ENCODE data around the gene SLX4IP. TPM values are rescaled to one million over a fixed set of nuclear protein-coding genes. Genes with fewer than 3 reads are reported as not detected.

The SLX4IP gene
- total RNA-seq, 1 experiment from 2014 or later, result 11.1 TPM

DNA sequence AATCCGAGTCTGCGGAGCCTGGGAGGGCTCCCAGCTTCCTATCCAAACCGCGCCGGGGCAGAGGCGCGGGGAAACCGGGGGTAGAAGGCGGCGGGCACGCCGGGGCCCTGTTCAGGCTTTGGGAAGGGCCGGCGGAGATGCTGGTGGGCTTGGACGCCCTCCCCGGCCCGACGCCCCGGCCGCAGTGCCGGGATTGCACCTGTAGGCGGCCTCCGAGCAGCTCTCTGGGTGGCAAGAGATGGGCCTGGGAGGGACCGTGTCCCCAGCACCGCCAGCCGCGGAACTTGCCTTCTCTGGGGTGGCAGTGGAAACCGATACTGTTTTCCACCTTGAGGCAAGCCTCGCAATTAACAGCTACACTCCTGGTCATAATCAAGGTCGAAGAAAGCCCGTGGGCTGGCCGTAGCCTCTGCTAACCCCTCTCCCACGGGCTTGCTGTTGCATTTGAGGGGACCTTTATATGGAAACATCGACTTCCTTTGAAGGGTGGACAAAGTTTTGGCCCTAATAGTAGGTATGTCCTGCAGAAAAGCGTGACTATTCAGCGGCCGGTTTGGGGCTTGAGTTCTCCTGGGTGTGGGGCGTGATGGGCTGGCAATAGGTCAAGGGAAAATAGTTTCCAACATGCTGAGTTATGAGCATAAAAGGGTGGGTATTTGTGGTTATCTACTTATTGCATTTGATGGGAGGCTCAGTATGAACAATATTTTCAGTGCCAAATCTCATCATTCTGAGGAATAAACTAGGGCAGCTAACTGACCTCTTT is 239.8 kb downstream of the SLX4IP start:
- H3K9me2 ChIP-seq (ENCODE audit: insufficient read depth), result no peaks in the 10 kb centered on the region
- RAD21 ChIA-PET (ENCODE audit: low non-redundant PET in 1 of 2, low total read pairs in 2 of 2, uncharacterized antibody in 2 of 2, unreplicated experiment in 2 of 2), result interaction anchor here (0.6 to 1.5 kb wide), 2 partner anchors 340 to 599 kb away, joined by 3 read pairs; no protein-coding TSS in a partner anchor
- intact Hi-C loops (cut with micrococcal nuclease), result loop anchor here (1.0 to 10.0 kb wide), 8 partner anchors 123 to 867 kb away; partner anchors contain the start of genes MKKS and SLX4IP
- DNase-seq (ENCODE audit: low read depth, low spot score), result peak; percentile 48
- H3K4me2 ChIP-seq (ENCODE audit: low read length), result peak overlapping the region; percentile 87
- peak overlapping the region; percentile 83 for H3K9ac ChIP-seq (ENCODE audit: low read length)
- peak; percentile 60 for ATAC-seq
- peaks cover 30% of the 10 kb centered on the region; the same call in 1 of the 2 replicates for H3K79me2 ChIP-seq (ENCODE audit: insufficient read depth, low read length)
- CTCF ChIA-PET, result interaction anchor here (1.1 to 2.5 kb wide), 5 partner anchors 8 to 869 kb away, joined by 3 to 9 read pairs (median 5); no protein-coding TSS in a partner anchor
- H3K36me3 ChIP-seq (ENCODE audit: control insufficient read depth in 1 of 2, insufficient read depth in 2 of 2, low read length in 2 of 2), result peaks cover 0 to 3% of the 10 kb centered on the region in 2 experiments; a peak in 1 of 4 replicates
- TF ChIP-seq ZFX (IDR thresholded peaks at IDR 0.05), result peak; percentile 60
- TF ChIP-seq YY1 (IDR thresholded peaks at IDR 0.05; ENCODE audit: extremely low read depth, insufficient replicate concordance, low read depth, low read length), result peak; percentile 5
- TF ChIP-seq, protein P1, sequence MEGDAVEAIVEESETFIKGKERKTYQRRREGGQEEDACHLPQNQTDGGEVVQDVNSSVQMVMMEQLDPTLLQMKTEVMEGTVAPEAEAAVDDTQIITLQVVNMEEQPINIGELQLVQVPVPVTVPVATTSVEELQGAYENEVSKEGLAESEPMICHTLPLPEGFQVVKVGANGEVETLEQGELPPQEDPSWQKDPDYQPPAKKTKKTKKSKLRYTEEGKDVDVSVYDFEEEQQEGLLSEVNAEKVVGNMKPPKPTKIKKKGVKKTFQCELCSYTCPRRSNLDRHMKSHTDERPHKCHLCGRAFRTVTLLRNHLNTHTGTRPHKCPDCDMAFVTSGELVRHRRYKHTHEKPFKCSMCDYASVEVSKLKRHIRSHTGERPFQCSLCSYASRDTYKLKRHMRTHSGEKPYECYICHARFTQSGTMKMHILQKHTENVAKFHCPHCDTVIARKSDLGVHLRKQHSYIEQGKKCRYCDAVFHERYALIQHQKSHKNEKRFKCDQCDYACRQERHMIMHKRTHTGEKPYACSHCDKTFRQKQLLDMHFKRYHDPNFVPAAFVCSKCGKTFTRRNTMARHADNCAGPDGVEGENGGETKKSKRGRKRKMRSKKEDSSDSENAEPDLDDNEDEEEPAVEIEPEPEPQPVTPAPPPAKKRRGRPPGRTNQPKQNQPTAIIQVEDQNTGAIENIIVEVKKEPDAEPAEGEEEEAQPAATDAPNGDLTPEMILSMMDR (IDR thresholded peaks at IDR 0.05 in 2 of 3, conservative IDR thresholded peaks at IDR 0.05 in 1 of 3; ENCODE audit: borderline replicate concordance in 1 of 3, insufficient read depth in 1 of 3, low read depth in 2 of 3, low read length in 2 of 3), result peak; percentile 53 to 77 (median 64); a peak in 5 of 6 replicates
- TF ChIP-seq JUND (IDR thresholded peaks at IDR 0.05), result no peak
- TF ChIP-seq RAD21 (IDR thresholded peaks at IDR 0.05; ENCODE audit: low read depth), result peak; percentile 81
- peak overlapping the region; percentile 75 to 90 for H3K4me3 ChIP-seq (replicated peaks in 1 of 2; ENCODE audit: low read depth in 1 of 2, low read length in 2 of 2)
- no peaks in the 10 kb centered on the region for H3K27me3 ChIP-seq (ENCODE audit: insufficient read depth, low read length)
- H2AFZ ChIP-seq (ENCODE audit: low read depth, low read length, poor library complexity, severe bottlenecking), result no peak overlapping the region
- H4K20me1 ChIP-seq (ENCODE audit: insufficient read depth), result no peaks in the 10 kb centered on the region
- H3K4me1 ChIP-seq (ENCODE audit: control insufficient read depth in 1 of 2, insufficient read depth in 2 of 2, low read length in 2 of 2), result peaks cover 13 to 26% of the 10 kb centered on the region in 2 experiments
- POLR2A ChIA-PET, result interaction anchor here (1.1 to 1.9 kb wide), 4 partner anchors 8 to 860 kb away, joined by 3 to 7 read pairs (median 3); no protein-coding TSS in a partner anchor
- H3K9me3 ChIP-seq (ENCODE audit: control insufficient read depth in 1 of 2, insufficient read depth in 1 of 2, low read depth in 1 of 2, low read length in 2 of 2), result no peaks in the 10 kb centered on the region
- H3K27ac ChIP-seq (ENCODE audit: low read depth, low read length), result peak overlapping the region; percentile 99
- BruUV-seq (replicated peaks), result no TSS peak

Measured in HCT116 (cell line).